Measurements from ENCODE around the gene MTFR1L.
"Not testable (repeated sequence)": the region's sequence is repeated elsewhere in the genome, so short reads cannot be mapped to it uniquely, and the experiment has no call there.

The MTFR1L gene

GRCh38 chr1:25825605-25826004 lies 5.9 kb downstream of the MTFR1L start:
- DNase-seq (ENCODE audit: low read depth), result no peak

GRCh38 chr1:25826571-25826970 lies 6.8 kb downstream of the MTFR1L start:
- DNase-seq (ENCODE audit: low read depth), result no peak

- DNase-seq (ENCODE audit: low read depth), result no peak
Measured at GRCh38 chr1:25828491-25828890, 8.7 kb downstream of the MTFR1L start.

- DNase-seq (ENCODE audit: low read depth), result no peak
Measured at GRCh38 chr1:25829046-25829445, 9.3 kb downstream of the MTFR1L start.

- no peak for DNase-seq (ENCODE audit: low read depth)
Measured at GRCh38 chr1:25831569-25832196, 11.9 kb downstream of the MTFR1L start.

- DNase-seq (ENCODE audit: low read depth), result no peak
Measured at GRCh38 chr1:25832336-25833037, 12.7 kb downstream of the MTFR1L start.

- no peak for DNase-seq (ENCODE audit: low read depth)
Measured at GRCh38 chr1:25833158-25833557, 13.4 kb downstream of the MTFR1L start.

GRCh38 chr1:25834894-25835293 lies 15.1 kb downstream of the MTFR1L start:
- DNase-seq (ENCODE audit: low read depth), result peak; percentile 32

- DNase-seq (ENCODE audit: low read depth), result no peak
Measured at GRCh38 chr1:25836695-25837094, 16.9 kb downstream of the MTFR1L start.

- DNase-seq (ENCODE audit: low read depth), result no peak
Measured at GRCh38 chr1:25837262-25837875, 17.6 kb downstream of the MTFR1L start.

GRCh38 chr1:25839808-25840207 lies 20.1 kb downstream of the MTFR1L start:
- DNase-seq (ENCODE audit: low read depth), result not testable (repeated sequence)

GRCh38 chr1:25843483-25843882 lies 23.7 kb downstream of the MTFR1L start:
- DNase-seq (ENCODE audit: low read depth), result no peak

- DNase-seq (ENCODE audit: low read depth), result no peak
Measured at GRCh38 chr1:25844536-25845337, 25.0 kb downstream of the MTFR1L start.

- DNase-seq (ENCODE audit: low read depth), result no peak
Measured at GRCh38 chr1:25845664-25846063, 25.9 kb downstream of the MTFR1L start.

GRCh38 chr1:25847929-25848328 lies 28.2 kb downstream of the MTFR1L start:
- no peak for DNase-seq (ENCODE audit: low read depth)

GRCh38 chr1:25848531-25848930 lies 28.8 kb downstream of the MTFR1L start:
- no peak for DNase-seq (ENCODE audit: low read depth)

- DNase-seq (ENCODE audit: low read depth), result no peak
Measured at GRCh38 chr1:25854554-25854953, 34.8 kb downstream of the MTFR1L start.

GRCh38 chr1:25856856-25857255 lies 37.1 kb downstream of the MTFR1L start:
- no peak for DNase-seq (ENCODE audit: low read depth)

GRCh38 chr1:25858494-25858893 lies 38.7 kb downstream of the MTFR1L start:
- DNase-seq (ENCODE audit: low read depth), result no peak

- DNase-seq (ENCODE audit: low read depth), result peak; percentile 85
Measured at GRCh38 chr1:25858906-25859789, 39.4 kb downstream of the MTFR1L start, which contains the start of gene AUNIP. AUNIP (minus strand) TSS chr1:25859457; CDS start chr1:25859357, 100 bp downstream.
